HepG2 (cell line): ENCODE measurements around the gene PLXND1. TPM values are rescaled to one million over a fixed set of nuclear protein-coding genes. Genes with fewer than 3 reads are reported as not detected.
A peak's percentile ranks its signal among the peaks of the same experiment; 100 is the strongest.

Source experiments
- CERS6 ChIP-seq: sonication (generic); formaldehyde crosslinking; IDR thresholded peaks from 2 replicates; pipeline ENCODE4 v1.5.0; 2020; ENCODE audit warnings: missing genetic modification reagents
- EZH2 ChIP-seq: conservative IDR thresholded peaks from 2 replicates; pipeline ENCODE4 v1.6.1; 2012; ENCODE audit warnings: mild to moderate bottlenecking, low read depth, low read length, moderate library complexity
- HCFC1 ChIP-seq: fragments of 150-350 bp; IDR thresholded peaks from 2 replicates; pipeline ENCODE4 v1.6.1; 2014; ENCODE audit warnings: low read depth, low read length
- MTERF4 ChIP-seq: sonication (generic); formaldehyde crosslinking; IDR thresholded peaks from 2 replicates; pipeline ENCODE4 v1.8.0; 2023; ENCODE audit warnings: mild to moderate bottlenecking, missing genetic modification reagents
- NKX3-1 ChIP-seq: sonication (generic); formaldehyde crosslinking; IDR thresholded peaks from 2 replicates; pipeline ENCODE4 v1.5.0; 2020; ENCODE audit warnings: missing genetic modification reagents
- POLR2G ChIP-seq: fragments of 200-400 bp; formaldehyde crosslinking; IDR thresholded peaks from 2 replicates; pipeline ENCODE4 v1.6.1; 2018; ENCODE audit warnings: mild to moderate bottlenecking, low read depth, low read length, moderate library complexity
- PRMT3 ChIP-seq: sonication (generic); formaldehyde crosslinking; IDR thresholded peaks from 2 replicates; pipeline ENCODE4 v1.8.1; 2022; ENCODE audit warnings: low read depth, mild to moderate bottlenecking, moderate library complexity, missing genetic modification reagents, borderline replicate concordance
- SMAD1 ChIP-seq: sonication (generic); formaldehyde crosslinking; IDR thresholded peaks from 2 replicates; pipeline ENCODE4 v1.4.0; 2020; ENCODE audit warnings: missing genetic modification reagents, low read depth, mild to moderate bottlenecking, borderline replicate concordance
- TCF7 ChIP-seq: sonication (generic); IDR thresholded peaks from 2 replicates; pipeline ENCODE4 v1.6.1; 2016; ENCODE audit warnings: antibody characterized with exemption, low read depth
- ZBTB40 ChIP-seq, 2 experiments: fragments of 450-650 bp in 1 of 2; sonication (generic) in 1 of 2; formaldehyde crosslinking in 1 of 2; IDR thresholded peaks; 2 replicates each; pipeline versions ENCODE4 v1.6.1 to v1.8.0; 2016 to 2022; ENCODE audit warnings: antibody characterized with exemption in 1 of 2, mild to moderate bottlenecking in 1 of 2, missing genetic modification reagents in 1 of 2
- ZNF276 ChIP-seq: sonication (generic); formaldehyde crosslinking; IDR thresholded peaks from 2 replicates; pipeline ENCODE4 v1.4.0; 2020; ENCODE audit warnings: mild to moderate bottlenecking, low read depth, missing genetic modification reagents
- ZNF451 ChIP-seq: sonication (generic); formaldehyde crosslinking; IDR thresholded peaks from 2 replicates; pipeline ENCODE4 v1.5.0; 2020; ENCODE audit warnings: mild to moderate bottlenecking, missing genetic modification reagents
- ZNF674 ChIP-seq: sonication (generic); formaldehyde crosslinking; IDR thresholded peaks from 2 replicates; pipeline ENCODE4 v1.5.0; 2020; ENCODE audit warnings: low read depth, mild to moderate bottlenecking, missing genetic modification reagents
- ZNF749 ChIP-seq: sonication (generic); formaldehyde crosslinking; IDR thresholded peaks from 2 replicates; pipeline ENCODE4 v1.8.0; 2022; ENCODE audit warnings: mild to moderate bottlenecking, missing genetic modification reagents, moderate library complexity, borderline replicate concordance
- polyA plus RNA-seq, 8 experiments: library from polyadenylated mRNA; depleted of rRNA in 3 of 8; stranded (reverse) in 7 of 8; unstranded in 1 of 8; fragments of >200 nt; fragmentation: Illumina TruSeq in 4 of 8; extraction: Trizol in 4 of 8; gene quantifications; 2 replicates each; pipeline versions ENCODE4 v1.2.1 to v1.2.3, GENCODE V29; 2011 to 2016; ENCODE audit warnings: low read depth in 4 of 8, missing spikeins in 1 of 8, mixed read lengths in 1 of 8; ENCODE audit not compliant: insufficient read depth in 1 of 8
- total RNA-seq, 5 experiments: library from RNA; depleted of rRNA; stranded (reverse); fragments of >200 nt; fragmentation: Illumina TruSeq; extraction: Trizol; gene quantifications; 2 replicates each; pipeline ENCODE4 v1.2.3, GENCODE V29; 2016; ENCODE audit warnings: low read depth in 1 of 5

Gene PLXND1
- total and polyA plus RNA-seq, 2 of the 13 experiments (the other 11 are each of a cell fraction or from before 2014, with no cell fraction given) = 15.9 to 42.0 TPM

- TF ChIP-seq ZNF276 (CRISPR knock-in tag) (no peak), ZNF451 (CRISPR knock-in tag) (no peak; the same call in 1 of the 2 replicates), POLR2G (peak; percentile 61), ZBTB40 (IDR thresholded peaks at IDR 0.05) (no peak), ZBTB40 (CRISPR knock-in tag; IDR thresholded peaks at IDR 0.05) (no peak), EZH2 (no peak), ZNF674 (CRISPR knock-in tag) (no peak), ZNF749 (CRISPR knock-in tag) (0 out of 2 replicates have a peak, but pooled peaks have one; percentile 23), NKX3-1 (no peak), HCFC1 (no peak), TCF7 (peak; percentile 83), MTERF4 (no peak), SMAD1 (peak; percentile 64; the same call in 1 of the 2 replicates), CERS6 (CRISPR knock-in tag) (no peak), PRMT3 (no peak)
Observed at GRCh38 chr3:129593595-129594339, 12.7 kb downstream of the PLXND1 start (continued).
